Measurements from ENCODE around the gene CXCR4. TPM values are rescaled to one million over a fixed set of nuclear protein-coding genes. Genes with fewer than 3 reads are reported as not detected.
A peak's percentile ranks its signal among the peaks of the same experiment; 100 is the strongest.

The CXCR4 gene
- polyA plus RNA-seq (2011; rRNA removed) (0.05 TPM in 1 of 2 replicates, not detected in the other), polyA minus RNA-seq (2011; rRNA and poly(A)+ RNA removed) (not detected in 2 replicates)

DNA sequence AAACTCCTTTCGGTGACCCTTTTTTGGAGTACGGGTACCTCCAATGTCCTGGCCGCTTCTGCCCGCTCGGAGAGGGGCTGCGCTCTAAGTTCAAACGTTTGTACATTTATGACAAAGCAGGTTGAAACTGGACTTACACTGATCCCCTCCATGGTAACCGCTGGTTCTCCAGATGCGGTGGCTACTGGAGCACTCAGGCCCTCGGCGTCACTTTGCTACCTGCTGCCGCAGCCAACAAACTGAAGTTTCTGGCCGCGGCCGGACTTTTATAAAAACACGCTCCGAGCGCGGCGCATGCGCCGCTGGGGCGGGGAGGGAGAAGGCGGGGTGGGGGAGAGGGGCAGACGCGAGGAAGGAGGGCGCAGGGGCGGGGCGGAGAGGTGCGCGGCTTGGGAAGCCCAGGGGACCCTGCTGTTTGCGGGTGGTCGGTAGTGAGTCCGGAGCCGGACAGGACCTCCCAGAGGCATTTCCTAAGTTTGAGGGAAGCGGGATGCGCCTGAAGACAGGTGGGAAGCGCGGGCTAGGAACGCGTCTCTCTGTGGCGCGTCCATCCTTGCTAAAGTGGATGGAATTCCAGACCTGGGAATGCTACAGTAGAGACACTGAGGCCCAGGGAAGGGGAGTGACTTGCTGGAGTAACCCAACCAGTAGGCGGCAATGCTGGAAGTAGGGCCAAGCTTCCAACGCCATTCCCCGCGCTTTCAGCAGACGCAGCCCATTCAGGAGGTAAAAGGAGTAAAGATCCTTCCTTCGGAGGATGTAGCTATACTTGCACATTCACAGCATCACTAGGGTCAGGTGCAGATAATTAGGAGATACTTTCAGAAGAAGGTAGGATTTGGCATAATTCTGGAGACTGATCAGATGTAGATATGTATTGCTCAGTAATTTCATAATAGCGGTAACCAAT lies at the start of gene CXCR4:
CXCR4 (minus strand) TSS at position 241 of the 910 bp plus-strand sequence; CDS start at position 152, 89 bp downstream.
- Histone ChIP-seq H3K4me3 (ENCODE audit: low read depth, low read length) (peak within 1 kb of the TSS; percentile 15; the same call in 1 of the 2 replicates), H3K27me3 (ENCODE audit: control insufficient read depth, insufficient read depth, low read length) (peaks cover 34% of the 10 kb centered on the region), H3K36me3 (ENCODE audit: control insufficient read depth, insufficient read depth, low read length) (no peaks in the 10 kb centered on the region)
- CTCF ChIA-PET: no interaction called here
- DNase-seq (ENCODE audit: low read depth): no peak
- POLR2A ChIA-PET: no interaction called here
- TF ChIP-seq, protein P1, sequence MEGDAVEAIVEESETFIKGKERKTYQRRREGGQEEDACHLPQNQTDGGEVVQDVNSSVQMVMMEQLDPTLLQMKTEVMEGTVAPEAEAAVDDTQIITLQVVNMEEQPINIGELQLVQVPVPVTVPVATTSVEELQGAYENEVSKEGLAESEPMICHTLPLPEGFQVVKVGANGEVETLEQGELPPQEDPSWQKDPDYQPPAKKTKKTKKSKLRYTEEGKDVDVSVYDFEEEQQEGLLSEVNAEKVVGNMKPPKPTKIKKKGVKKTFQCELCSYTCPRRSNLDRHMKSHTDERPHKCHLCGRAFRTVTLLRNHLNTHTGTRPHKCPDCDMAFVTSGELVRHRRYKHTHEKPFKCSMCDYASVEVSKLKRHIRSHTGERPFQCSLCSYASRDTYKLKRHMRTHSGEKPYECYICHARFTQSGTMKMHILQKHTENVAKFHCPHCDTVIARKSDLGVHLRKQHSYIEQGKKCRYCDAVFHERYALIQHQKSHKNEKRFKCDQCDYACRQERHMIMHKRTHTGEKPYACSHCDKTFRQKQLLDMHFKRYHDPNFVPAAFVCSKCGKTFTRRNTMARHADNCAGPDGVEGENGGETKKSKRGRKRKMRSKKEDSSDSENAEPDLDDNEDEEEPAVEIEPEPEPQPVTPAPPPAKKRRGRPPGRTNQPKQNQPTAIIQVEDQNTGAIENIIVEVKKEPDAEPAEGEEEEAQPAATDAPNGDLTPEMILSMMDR (IDR thresholded peaks at IDR 0.05; ENCODE audit: insufficient read depth, low read depth, low read length): 0 out of 2 replicates have a peak, but pooled peaks have one; percentile 10

DNA sequence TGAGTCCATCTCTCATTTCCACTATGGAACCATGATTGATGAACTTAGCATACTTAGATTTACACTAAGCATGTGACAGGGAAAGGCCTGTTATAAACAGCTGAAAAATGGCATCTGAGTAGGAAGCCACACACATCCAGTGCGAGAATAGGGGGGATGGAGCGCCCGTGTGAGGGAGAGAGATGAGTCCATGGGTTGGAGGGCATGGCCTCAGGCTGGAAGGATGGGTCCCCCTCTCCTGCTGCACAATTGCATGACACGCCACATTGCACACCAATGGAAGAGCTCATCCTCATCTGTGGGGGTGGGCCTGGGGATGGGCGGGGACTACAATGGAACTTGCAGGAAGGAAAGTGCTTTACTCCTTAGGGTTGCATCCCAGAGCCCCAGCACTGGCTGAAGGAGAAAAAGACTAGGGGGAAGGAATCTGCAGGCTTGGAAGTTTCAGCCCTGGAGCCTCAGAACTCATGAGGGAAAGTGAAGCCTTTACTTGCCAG lies 46.4 kb upstream of the CXCR4 start:
- no peaks in the 10 kb centered on the region for H3K27me3 ChIP-seq (ENCODE audit: control insufficient read depth, insufficient read depth, low read length)
- H3K36me3 ChIP-seq (ENCODE audit: control insufficient read depth, insufficient read depth, low read length): no peaks in the 10 kb centered on the region
- no peak overlapping the region for H3K4me3 ChIP-seq (ENCODE audit: low read depth, low read length)
- TF ChIP-seq, protein P1 (IDR thresholded peaks at IDR 0.05; ENCODE audit: insufficient read depth, low read depth, low read length): no peak
- CTCF ChIA-PET: interaction anchor here (1.2 kb wide), 1 partner anchor 24 kb away, joined by 3 read pairs; no protein-coding TSS in a partner anchor
- DNase-seq (ENCODE audit: low read depth): no peak
- POLR2A ChIA-PET: no interaction called here

DNA sequence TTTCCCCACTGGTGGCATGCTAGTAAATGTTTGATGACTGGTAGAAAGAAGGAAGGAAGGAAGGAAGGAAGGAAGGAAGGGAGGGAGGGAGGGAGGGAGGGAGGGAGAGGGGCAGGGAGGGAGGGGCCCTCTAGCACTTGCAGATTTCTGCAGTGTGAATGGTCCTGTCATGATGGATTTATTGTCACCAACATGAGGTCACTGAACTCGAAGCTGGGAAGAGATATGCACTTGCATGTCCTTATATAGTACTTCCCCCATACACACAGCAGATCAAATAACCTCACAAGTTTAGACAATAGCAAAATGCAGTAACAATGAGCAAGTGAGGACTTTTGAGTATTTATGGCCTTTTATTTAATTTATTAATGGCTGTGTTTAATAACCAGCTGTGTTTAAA lies 44.5 kb upstream of the CXCR4 start:
- no peak for DNase-seq (ENCODE audit: low read depth)
- H3K36me3 ChIP-seq (ENCODE audit: control insufficient read depth, insufficient read depth, low read length): no peaks in the 10 kb centered on the region
- TF ChIP-seq, protein P1 (IDR thresholded peaks at IDR 0.05; ENCODE audit: insufficient read depth, low read depth, low read length): no peak
- no peak overlapping the region for H3K4me3 ChIP-seq (ENCODE audit: low read depth, low read length)
- no peaks in the 10 kb centered on the region for H3K27me3 ChIP-seq (ENCODE audit: control insufficient read depth, insufficient read depth, low read length)
- ChIA-PET POLR2A (no interaction called here), CTCF (no interaction called here)

DNA sequence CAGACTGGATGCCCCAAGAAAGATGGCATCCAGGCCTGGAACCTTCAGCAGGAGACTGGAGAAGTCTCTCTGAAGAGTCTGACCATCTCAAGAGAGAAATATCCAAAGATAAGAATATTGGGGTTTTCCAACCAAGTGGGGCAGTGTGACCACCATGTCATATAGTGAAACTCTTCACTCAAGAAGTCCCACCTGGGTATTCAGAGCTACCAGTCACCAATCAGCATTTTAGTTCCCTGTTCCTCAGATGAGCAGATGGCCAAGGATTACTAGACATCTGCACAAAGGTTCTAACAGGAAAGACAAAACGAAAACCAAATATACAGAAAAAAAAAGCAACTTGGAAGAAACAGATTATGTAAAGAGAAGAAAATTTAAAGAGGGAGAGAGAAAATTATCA lies 38.5 kb upstream of the CXCR4 start:
- POLR2A ChIA-PET: no interaction called here

DNA sequence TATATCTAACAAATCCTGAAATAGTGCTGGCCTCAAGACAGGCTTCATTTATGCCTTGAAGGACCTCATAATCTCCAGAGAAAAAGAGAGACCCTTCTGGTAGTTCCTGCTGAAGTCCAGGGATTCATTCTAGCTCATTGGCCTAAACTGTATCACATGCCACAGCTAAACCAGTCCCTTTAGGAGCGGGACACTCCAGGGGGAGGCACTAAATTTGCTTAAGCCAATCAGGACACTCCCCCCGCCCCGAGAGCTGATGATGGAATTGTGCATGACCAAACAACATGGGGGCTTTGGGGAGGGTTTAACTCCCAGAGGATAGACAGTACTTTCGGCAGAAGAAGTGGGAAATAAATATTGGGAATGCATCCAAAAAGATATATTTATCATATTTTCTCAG lies 36.4 kb upstream of the CXCR4 start:
- Histone ChIP-seq H3K27me3 (ENCODE audit: control insufficient read depth, insufficient read depth, low read length) (no peaks in the 10 kb centered on the region), H3K4me3 (ENCODE audit: low read depth, low read length) (no peak overlapping the region), H3K36me3 (ENCODE audit: control insufficient read depth, insufficient read depth, low read length) (no peaks in the 10 kb centered on the region)
- ChIA-PET POLR2A (no interaction called here), CTCF (no interaction called here)
- TF ChIP-seq, protein P1 (IDR thresholded peaks at IDR 0.05; ENCODE audit: insufficient read depth, low read depth, low read length): no peak
- no peak for DNase-seq (ENCODE audit: low read depth)

More for the DNA sequence above, 38.5 kb upstream of the CXCR4 start:
- no peaks in the 10 kb centered on the region for H3K36me3 ChIP-seq (ENCODE audit: control insufficient read depth, insufficient read depth, low read length)
- H3K27me3 ChIP-seq (ENCODE audit: control insufficient read depth, insufficient read depth, low read length): no peaks in the 10 kb centered on the region
- H3K4me3 ChIP-seq (ENCODE audit: low read depth, low read length): no peak overlapping the region
- CTCF ChIA-PET: interaction anchor here (0.6 kb wide), 1 partner anchor 15 kb away, joined by 3 read pairs; no protein-coding TSS in a partner anchor
- DNase-seq (ENCODE audit: low read depth): no peak
- TF ChIP-seq, protein P1 (IDR thresholded peaks at IDR 0.05; ENCODE audit: insufficient read depth, low read depth, low read length): no peak

Measured in BJ (cell line).